Stimulated activated naive CD4-positive, alpha-beta T cell (primary cell): ENCODE results near the gene AP1B1.
"Not testable (repeated sequence)": the region's sequence is repeated elsewhere in the genome, so short reads cannot be mapped to it uniquely, and the experiment has no call there.

ENCODE experiments used
- DNase-seq, 6 experiments: peaks; one replicate each; lab custom pipeline; 2025; lab: John Stamatoyannopoulos, UW

AP1B1 gene

DNA sequence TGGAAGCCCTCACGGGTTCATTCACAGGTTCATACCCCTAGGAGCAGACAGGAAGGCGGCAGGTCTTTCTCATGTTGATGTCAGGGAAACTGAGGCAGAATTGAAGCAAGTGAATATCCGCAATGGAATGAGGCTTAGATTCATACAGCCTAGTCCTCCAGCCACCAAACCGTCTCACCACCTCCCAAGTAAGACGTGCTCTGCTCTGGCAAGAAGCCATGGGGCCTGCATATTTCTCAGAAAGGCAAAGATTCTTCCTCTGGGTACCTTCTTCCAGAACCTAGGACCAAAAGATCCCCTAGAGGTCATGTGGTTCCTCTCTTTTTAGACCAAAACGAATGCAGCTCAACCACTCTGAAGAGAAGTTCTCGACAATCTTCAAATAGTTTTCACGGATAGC is 1.7 kb downstream of the AP1B1 start:
- no peak for DNase-seq

DNA sequence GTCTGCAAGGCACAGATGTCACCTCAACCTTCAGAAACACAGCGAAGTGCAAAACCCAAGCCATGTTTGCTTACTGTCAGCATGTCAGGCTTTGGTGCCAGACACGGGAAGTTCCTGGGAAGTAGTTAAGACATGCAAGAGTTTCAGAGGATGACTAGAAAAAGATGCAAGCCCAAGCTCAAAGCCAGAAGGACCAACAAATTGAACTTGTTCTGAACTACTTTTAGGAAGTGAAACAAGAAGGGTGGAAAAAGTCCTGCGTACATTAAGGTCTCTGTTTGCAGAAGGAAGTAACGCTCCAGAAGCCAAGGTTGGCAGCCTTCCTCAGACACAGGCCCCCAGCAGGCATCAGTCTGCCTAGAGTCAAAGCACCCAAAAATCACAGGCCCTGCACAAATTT is 2.6 kb downstream of the AP1B1 start:
- no peak for DNase-seq

DNA sequence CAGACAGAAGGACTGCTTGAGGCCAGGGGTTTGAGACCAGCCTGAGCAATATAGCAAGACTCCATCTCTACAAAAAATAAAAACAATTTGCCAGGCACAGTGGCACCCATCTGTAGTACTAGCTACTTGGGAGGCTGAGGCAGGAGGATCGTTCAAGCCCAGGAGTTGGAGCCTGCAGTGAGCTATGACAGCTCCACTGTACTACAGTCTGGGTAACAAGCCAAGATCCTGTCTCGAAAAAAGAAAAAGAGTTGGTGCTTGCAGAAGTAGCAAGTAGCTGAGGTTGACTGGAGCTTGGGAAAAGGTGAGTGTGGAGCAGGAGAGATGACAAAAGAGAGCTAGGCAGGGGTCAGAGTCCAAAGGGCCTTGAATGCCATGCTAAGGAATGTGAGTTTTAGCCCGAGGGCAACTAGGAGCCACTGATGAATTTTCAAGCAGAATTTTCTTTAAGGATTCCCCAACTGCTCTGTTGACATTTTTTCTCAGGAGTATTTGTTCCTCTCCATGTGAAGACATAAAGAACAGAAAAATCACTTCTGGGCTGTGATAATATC is 3.1 kb downstream of the AP1B1 start:
- DNase-seq, result no peak

DNA sequence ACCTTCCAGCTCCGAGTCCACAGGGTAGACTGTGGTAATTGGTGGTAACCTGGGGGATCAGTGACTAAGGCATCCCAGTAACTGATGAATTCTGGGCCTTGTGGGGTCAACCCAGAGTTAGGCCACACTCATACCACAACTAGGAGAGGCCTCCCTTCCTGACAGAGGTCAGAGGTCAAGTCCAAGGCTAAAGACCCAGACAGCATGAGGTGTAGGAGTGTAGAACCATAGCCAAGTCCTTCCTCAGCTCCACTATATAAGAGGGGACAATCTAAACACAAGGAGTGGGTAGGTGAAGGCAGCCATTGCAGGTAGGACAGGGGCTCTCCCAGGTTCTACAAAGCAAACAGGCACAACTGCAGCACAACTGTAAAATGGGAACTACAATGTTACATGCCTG is 4.6 kb downstream of the AP1B1 start:
- no peak for DNase-seq

DNA sequence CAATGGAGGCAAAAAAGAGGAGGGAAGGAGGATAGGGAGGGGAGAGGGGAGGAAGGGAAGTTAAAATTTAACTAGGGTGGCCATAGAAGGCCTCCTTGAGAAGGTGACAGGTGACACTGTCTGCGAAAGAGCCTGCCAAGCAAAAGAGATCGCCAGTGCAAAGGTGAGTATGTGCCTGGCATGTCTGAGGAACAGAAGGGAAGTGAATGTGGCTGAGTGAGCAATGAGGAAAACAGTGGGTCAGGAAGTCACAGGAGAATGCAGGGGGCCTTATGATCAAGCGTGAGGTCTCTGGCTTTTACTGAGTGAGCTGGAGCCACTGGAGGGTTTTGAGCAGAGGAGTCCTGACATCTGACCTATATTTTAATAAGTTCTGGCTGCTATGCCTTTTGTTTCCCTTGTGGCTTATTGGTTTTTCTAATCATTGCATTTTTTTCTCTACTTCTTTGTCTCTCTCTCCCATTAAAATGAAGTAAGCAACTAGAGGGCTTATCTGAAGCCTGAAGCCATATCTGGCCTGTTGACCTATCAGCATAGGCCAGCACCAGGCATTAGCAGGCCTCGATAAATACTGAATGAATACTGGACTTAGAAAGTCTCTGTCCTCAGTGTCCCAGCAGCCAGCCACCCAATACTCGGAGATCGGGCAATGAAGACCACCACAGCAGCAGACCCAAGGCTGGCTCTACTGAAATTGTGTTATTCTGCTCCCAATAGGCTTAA is 5.6 kb downstream of the AP1B1 start:
- no peak for DNase-seq

DNA sequence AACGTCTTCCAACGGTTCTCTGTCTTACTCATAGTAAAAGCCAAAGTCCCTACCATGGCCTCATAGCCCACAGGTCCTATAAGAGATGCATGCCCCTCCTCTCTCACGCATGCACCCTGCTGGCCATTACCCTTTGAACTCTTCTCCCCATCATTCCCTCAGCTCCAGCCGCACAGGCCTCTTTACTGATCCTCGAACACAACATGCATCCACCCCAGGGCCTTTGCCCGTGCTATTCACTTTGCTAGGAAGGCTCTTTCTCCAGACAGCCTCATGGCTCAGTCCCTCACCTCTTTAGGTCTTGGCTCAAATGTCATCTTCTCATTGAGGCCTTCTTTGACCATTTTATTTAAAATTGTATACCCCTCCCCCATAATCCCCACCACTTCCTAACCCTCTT is 7.5 kb downstream of the AP1B1 start:
- DNase-seq, result no peak

DNA sequence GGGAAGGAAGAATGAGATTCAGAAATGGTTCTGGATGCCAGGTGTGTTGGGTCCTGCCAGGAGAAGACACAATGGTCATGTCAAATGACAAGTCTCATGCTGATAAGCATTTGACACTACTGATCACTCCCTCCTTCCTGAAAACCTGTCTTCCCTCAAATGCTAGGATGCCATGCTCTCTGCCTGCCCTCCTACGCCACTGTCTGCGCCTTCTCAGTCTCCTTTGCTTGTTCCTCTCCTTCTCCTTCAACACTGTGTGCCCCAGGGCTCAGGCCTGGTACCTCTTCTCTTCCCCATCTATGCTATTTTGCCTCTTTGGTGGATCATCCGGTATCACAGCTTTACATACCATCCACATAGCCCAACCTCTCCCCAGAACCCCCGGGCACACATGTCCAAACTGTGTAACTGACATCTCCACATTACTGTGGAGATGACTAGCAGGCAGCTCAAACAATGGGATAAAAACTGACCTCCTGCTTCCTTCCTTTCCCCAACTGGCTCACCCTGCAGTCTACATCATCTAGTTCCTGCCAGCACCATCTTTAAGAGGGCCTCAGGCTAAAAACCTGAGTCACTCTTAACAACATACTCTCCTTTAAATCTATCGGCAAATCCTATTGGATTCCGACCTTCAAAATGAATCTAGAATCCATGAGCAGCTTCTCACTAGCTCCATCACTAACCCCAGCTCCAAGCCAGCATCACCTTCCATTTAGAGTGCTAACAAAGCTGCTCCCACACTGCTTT is 8.2 kb downstream of the AP1B1 start:
- DNase-seq, result no peak

DNA sequence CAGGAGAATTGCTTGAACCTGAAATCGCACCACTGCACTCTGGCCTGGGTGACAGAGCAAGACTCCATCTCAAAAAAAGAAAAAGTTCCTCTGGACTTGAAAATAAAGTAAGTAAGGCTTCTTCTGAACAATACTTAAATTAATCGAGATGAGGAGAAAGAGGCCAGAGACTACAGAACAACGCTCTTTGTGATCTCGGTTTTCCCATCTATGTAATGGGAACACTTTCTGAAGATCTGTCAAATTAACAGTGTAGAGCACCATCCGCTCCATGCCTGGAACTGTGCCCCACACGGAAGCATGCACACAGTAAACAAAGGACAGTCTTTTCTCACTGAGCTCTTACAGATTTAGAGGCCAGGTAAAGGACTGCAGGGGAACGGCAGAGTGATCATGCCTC is 9.1 kb downstream of the AP1B1 start:
- no peak for DNase-seq

DNA sequence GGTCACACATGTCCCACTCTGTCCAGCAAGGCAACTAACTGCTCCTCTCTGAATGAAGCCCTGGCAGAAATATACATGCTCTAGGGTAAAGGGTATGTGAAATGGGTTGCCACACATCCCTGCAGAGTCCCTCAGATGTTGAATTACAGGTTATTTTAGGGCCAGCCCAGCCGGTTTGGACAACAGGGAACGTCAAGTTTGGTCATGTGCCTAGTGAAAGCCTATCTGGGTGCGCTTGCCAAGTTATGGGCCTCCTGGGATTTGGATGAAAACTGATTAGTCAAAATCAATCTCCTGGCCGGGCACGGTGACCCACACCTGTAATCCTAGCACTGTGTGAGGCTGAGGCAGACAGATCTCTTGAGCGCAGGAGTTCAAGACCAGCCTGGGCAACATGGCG is 10.4 kb downstream of the AP1B1 start:
- no peak for DNase-seq

DNA sequence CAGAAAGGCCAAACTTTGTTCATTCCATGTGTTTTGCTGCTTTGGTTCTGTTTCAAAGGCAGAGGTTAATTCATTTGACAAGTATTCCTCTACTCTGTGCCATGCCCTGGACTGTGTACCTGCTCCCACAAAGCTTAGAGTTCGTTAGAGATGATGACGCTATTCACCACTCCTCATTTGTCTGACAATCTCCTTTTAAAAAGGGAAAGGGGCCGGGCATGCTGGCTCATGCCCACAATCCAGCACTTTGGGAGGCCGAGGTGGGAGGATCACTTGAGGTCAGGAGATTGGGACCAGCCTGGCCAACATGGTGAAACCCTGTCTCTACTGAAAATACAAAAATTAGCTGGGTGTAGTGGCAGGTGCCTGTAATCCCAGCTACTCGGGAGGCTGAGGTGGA is 11.7 kb downstream of the AP1B1 start:
- not testable (repeated sequence) for DNase-seq

DNA sequence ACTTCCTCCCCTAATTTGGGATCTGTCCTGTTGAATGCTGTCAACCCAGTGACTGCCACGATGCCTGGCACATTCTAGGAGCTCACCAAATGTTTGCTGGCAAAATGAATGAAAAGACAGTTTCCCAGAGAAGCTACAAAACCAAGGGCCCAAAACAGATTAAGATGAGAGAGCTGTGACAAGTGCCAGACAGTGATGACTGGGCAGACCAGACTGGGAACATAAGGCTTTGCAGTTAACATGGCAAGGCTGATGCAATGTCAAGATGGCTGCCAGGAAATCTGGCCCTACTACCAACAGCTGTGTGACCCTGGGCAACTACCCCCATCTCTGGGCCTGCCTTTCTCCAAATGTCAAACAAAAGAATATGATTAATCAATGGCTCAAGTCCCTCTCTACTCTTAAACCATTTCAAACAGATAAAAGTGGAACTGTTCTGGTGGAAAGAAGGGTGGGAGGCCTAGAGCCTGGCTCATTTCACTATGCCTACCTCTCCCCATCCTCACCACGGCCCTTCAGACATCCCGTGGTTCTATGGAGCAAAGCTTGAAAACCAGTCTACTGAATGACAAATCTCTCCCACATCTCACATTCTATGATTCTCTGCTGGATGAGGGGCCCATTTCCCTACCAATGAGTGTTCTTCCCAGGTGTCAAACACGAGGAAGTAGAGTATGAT is 12.8 kb downstream of the AP1B1 start:
- no peak for DNase-seq

DNA sequence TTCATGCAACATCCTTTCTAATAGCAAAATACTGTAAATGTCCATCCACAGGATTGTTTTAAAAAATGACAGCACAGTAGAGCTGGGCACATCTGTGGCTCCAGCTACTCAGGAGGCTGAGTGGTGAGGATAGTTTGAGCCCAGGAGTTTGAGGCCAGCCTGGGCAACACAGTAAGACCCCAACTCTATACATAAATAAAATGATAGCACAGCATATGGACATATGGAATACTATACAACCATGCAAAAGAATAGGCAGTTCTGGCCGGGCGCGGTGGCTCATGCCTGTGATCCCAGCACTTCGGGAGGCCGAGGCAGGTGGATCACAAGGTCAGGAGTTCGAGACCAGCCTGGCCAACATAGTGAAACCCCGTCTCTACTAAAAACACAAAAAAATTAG is 13.6 kb downstream of the AP1B1 start:
- not testable (repeated sequence) for DNase-seq

DNA sequence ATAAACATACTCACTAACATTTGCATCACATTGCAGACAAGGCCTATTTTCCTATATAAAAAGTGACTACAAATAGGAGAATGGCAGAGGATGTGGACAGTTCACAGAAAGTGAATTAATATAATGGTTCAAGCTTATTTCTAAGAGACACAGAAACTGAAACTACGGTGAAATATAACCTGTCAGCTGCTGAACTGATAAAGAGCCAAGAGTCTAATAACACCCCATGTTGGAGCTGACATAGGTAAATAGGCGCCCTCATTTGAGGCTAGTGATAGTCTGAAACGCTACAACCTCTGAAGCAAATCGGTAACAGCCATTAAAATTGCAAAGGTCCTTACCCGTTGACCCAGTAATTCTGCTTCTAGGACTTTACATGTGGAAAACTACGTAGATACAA is 14.0 kb downstream of the AP1B1 start:
- DNase-seq, result no peak

DNA sequence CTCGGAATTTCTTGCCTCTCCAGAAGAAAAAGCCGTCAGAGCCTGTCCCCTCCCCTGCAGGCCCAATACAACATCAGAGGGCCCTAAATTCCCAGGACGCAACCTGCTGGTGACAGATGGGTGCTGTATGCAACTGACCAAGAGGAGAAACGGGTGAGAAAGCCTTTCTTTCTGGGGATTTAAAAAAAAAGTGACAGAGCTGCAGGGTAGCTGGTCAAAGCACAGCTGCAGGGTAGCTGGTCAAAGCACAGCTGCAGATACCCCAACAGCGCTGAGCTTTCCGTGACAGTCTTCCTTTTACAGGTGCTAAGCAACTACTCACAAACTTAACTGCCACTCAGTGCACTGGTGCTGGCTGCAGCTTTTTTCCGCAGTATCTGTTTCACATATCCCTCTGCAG is 17.8 kb downstream of the AP1B1 start:
- DNase-seq, result no peak

DNA sequence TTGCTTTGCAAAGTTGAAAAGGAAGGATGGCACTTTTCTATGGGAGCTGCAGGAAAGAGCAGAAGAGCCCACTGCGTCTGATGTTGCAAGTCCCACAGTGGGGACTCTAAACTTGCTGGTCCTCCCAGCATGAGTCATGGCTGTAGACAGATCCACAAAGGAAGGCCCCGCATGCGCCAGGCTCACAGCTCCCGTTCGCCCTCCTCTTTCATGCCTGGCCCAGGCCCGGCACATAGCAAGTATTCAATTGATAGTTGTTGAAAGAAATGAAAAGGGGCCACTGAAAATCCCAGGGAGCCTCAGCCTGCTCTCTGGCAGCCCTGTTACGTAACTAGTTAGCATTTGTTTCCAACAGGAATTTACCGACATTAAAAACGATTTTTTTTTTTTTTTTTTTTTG is 18.9 kb downstream of the AP1B1 start:
- DNase-seq, result no peak

DNA sequence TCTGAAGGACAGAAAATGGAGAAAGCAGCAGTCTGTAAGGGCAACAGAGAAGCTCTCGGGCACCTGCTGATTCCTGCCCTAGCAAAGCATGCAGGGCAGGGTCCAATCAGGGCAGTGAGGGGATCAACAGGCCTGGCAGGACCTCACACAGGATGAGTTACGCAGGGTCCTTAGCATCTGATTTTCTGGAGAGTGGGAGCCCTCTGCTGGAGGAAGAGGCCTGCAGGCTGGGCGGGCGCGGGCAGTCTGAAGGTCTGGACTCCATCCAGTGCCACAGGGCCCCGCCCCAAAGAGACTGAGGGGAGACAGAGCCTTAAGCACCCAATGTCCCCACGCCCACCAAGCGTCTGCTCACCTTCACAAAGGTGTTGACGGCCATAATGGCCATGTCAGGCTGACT is 28.9 kb downstream of the AP1B1 start:
- no peak for DNase-seq

DNA sequence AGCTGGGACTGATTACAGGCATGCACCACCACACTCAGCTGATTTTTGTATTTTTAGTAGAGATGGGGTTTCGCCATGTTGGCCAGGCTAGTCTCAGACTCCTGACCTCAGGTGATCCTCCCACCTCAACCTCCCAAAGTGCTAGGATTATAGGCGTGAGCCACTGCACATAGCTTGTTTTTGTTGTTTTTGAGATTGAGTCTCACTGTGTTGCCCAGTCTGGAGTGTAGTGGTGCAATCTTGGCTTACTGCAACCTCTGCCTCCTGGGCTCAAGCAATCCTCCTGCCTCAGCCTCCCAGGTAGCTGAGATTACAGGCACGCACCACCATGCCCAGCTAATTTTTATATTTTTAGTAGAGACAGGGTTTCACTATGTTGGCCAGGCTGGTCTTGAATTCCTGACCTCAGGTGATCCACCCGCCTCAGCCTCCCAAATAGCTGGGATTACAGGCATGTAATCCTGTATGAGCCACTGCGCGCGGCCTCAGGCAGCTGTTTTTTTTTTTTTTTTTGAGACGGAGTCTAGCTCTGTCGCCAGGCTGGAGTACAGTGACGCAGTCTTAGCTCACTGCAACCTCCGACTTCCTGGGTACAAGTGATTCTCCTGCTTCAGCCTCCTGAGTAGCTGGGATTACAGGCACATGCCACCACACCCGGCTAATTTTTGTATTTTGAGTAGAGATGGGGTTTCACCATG is 31.0 kb downstream of the AP1B1 start:
- not testable (repeated sequence) for DNase-seq

DNA sequence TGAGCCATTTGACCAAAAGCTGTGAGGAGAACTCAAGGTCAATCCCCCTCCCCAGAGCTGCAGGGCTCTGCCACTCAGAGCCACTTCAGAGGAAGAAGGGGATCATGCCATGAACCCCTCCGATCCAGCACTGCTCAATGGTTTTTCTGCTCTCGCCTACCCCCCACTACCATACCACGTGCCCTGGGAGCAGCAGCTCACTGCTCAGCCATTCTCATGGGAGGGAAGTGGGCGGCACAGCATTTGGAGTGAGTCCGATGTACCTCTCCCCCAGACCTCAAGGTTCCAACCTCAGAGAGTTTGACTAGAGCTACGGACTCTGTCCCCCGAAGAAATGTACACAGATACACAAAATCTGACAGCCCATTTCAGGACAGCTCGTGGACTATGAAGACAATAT is 34.5 kb downstream of the AP1B1 start:
- DNase-seq, result no peak

DNA sequence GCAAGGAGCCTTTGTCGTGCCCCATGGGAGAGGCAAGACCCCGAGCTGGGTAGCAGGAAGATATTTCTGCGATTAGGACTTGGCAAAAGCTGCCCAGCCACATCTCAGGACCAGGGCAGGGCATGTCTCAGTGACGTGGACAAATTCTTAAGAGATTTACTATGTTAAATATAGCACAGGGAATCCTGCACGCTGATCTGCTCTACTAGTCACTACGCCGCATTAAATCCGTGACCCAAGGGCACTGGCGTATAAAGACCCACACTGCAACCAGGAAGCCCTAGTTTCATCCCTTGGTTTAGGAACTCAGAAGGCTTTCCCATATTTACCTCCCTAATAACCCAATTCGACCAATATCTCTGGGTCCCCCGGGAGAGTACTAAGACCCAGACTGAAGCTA is 35.1 kb downstream of the AP1B1 start:
- DNase-seq, result no peak

DNA sequence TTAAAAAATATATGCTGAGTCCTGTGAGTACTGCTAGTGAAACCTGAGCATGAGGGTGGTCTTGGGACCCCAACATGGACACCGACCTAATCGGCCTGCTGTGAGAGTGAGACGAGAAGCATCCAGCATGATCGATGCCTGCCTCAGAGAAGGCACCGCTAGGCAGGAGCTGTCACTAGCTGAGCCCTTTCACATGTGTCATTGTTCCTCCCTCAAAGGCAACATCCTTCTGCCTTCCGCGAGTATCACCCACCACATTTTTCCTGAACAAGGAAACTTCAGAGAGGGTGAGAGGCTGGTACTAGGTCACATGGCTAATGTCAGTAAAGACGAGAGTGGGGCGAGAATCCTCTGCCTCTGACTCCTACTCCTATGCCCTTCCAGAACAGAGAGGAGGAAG is 35.6 kb downstream of the AP1B1 start:
- DNase-seq, result no peak

DNA sequence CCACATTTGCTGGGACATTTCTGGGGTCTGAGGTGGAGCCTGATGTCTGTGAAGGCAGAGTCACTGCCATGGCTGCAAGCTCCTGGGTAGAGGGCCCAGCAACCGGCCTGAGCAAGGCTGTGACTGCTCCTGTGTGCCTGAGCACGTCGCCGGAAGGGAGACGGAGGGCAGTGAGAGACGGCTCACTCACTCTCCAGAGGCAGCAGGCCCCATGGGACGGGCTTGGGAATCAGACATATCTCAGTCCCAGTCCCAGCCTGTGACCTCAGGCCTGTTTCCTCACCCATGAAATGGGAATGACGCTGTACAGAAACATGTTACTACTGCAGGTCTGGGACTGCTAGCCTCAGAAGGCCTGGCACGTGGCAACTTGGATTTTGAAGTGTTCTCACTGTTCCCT is 36.5 kb downstream of the AP1B1 start:
- DNase-seq, result no peak

DNA sequence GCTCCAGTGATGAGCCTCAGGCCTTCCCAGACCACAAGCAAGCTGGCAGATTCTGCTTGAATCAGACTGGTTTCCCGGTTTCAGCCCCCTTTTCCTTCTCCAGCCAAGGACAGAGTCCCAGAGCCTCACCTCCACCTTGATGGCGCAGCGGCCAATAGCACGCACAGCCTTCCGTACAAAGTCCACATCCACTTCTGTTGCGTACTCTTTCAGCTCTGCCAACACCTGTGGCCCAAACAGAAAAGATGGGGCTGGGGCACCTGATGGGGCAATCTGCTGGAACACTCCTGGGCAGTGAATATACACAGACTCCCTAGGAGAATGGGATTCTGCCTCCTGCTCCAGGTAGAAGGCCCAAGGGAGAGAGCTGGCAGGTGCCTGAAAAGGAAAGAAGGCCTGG is 37.3 kb downstream of the AP1B1 start:
- DNase-seq, result no peak
